GM12891 (cell line): Measurements from ENCODE around the gene XAGE1A.

Experiments used
- POLR2A ChIP-seq: IDR thresholded peaks from 2 replicates; pipeline ENCODE4 v1.6.1; 2011; ENCODE audit warnings: low read depth, low read length, control low read depth
- POLR2AphosphoS5 ChIP-seq: IDR thresholded peaks from 2 replicates; pipeline ENCODE4 v1.6.1; 2011; ENCODE audit warnings: low read depth, low read length, control low read depth
- POU2F2 ChIP-seq: IDR thresholded peaks from 2 replicates; pipeline ENCODE4 v1.6.1; 2011; ENCODE audit warnings: low read depth, mild to moderate bottlenecking, control low read depth, low read length, moderate library complexity
- SPI1 ChIP-seq: IDR thresholded peaks from 2 replicates; pipeline ENCODE4 v1.6.1; 2011; ENCODE audit warnings: low read depth, low read length, control low read depth
- TAF1 ChIP-seq: IDR thresholded peaks from 2 replicates; pipeline ENCODE4 v1.6.1; 2011; ENCODE audit warnings: low read depth, low read length, control low read depth

GRCh38 chrX:52544147-52544840, 48.7 kb downstream of the XAGE1A start:
- TF ChIP-seq POLR2A: no peak
- no peak for TF ChIP-seq TAF1
- TF ChIP-seq POLR2AphosphoS5: no peak
- no peak for TF ChIP-seq POU2F2
- no peak for TF ChIP-seq SPI1
